Keratinocyte (primary cell): ENCODE measurements around the gene UPK1B. TPM values are rescaled to one million over a fixed set of nuclear protein-coding genes. Genes with fewer than 3 reads are reported as not detected.

ENCODE experiments used
- DNase-seq: peaks from one replicate; pipeline ENCODE4 v3.0.0-alpha.2; 2011; ENCODE audit warnings: low read depth, missing footprints, low spot score
- FAIRE-seq: peaks from 2 replicates; lab custom pipeline; 2011; peaks lifted over from hg19 to GRCh38; lab: Jason Lieb, UNC
- H2AFZ ChIP-seq: 2 replicates; pipeline ENCODE4 v1.6.0; 2012; ENCODE audit warnings: low read length, control low read depth, inconsistent platforms; ENCODE audit not compliant: control insufficient read depth
- H3K27ac ChIP-seq: 2 replicates; pipeline ENCODE4 v1.5.1; 2011; ENCODE audit warnings: low read length; ENCODE audit not compliant: control insufficient read depth, insufficient read depth
- H3K27me3 ChIP-seq: 3 replicates; pipeline ENCODE4 v1.6.0; 2011; ENCODE audit warnings: low read length; ENCODE audit not compliant: control insufficient read depth, insufficient read depth; ENCODE audit errors: extremely low read depth
- H3K36me3 ChIP-seq, 2 experiments: 2 replicates in 1 of 2; 3 replicates in 1 of 2; pipeline ENCODE4 v1.5.1; 2011; ENCODE audit warnings: low read length in 2 of 2, mild to moderate bottlenecking in 1 of 2; ENCODE audit not compliant: control insufficient read depth in 2 of 2, insufficient read depth in 2 of 2; ENCODE audit errors: extremely low read depth in 1 of 2
- H3K4me1 ChIP-seq: 3 replicates; pipeline ENCODE4 v1.5.1; 2011; ENCODE audit warnings: low read length; ENCODE audit not compliant: control insufficient read depth, insufficient read depth; ENCODE audit errors: extremely low read depth
- H3K4me2 ChIP-seq: 3 replicates; pipeline ENCODE4 v1.6.0; 2011; ENCODE audit warnings: low read depth, low read length; ENCODE audit not compliant: control insufficient read depth, insufficient read depth; ENCODE audit errors: extremely low read depth
- H3K4me3 ChIP-seq, 3 experiments: fragments of 200-600 bp in 1 of 3; sonication (generic) in 1 of 3; 2 replicates in 2 of 3; 3 replicates in 1 of 3; pipeline ENCODE4 v1.5.1; 2011 to 2016; ENCODE audit warnings: low read length in 3 of 3, mild to moderate bottlenecking in 3 of 3, control low read depth in 2 of 3, inconsistent platforms in 1 of 3, low read depth in 1 of 3, mixed read lengths in 1 of 3, mixed run types in 1 of 3, moderate library complexity in 1 of 3; ENCODE audit not compliant: control insufficient read depth in 2 of 3, insufficient read depth in 2 of 3; ENCODE audit errors: extremely low read depth in 1 of 3
- H3K79me2 ChIP-seq: 2 replicates; pipeline ENCODE4 v1.6.0; 2012; ENCODE audit warnings: low read length; ENCODE audit not compliant: control insufficient read depth, insufficient read depth
- H3K9ac ChIP-seq: 3 replicates; pipeline ENCODE4 v1.6.0; 2011; ENCODE audit warnings: low read length; ENCODE audit not compliant: control insufficient read depth, insufficient read depth; ENCODE audit errors: extremely low read depth
- H3K9me1 ChIP-seq: 3 replicates; pipeline ENCODE4 v1.6.0; 2011; ENCODE audit warnings: low read length; ENCODE audit not compliant: control insufficient read depth, insufficient read depth; ENCODE audit errors: extremely low read depth
- H3K9me3 ChIP-seq: 2 replicates; pipeline ENCODE4 v1.5.1; 2012; ENCODE audit warnings: low read depth, low read length; ENCODE audit not compliant: control insufficient read depth
- H4K20me1 ChIP-seq: 3 replicates; pipeline ENCODE4 v1.6.0; 2011; ENCODE audit warnings: low read length; ENCODE audit not compliant: control insufficient read depth, insufficient read depth; ENCODE audit errors: extremely low read depth
- EZH2 ChIP-seq: IDR thresholded peaks from one replicate; pipeline ENCODE4 v1.6.1; 2012; ENCODE audit warnings: inconsistent platforms, mild to moderate bottlenecking, low read length, moderate library complexity
- dilution Hi-C: fragments of 300-500 bp; cut with MboI; formaldehyde crosslinking; loops from one replicate; pipeline ENCODE4 v1.7.0; 2020; ENCODE audit warnings: low sequenced_read_pairs; ENCODE audit not compliant: extremely low pct_ligation_motif_present
- polyA plus RNA-seq, 5 experiments: library from polyadenylated mRNA; depleted of rRNA in 3 of 5; stranded (reverse) in 3 of 5; stranded (forward) in 1 of 5; unstranded in 1 of 5; fragments of >200 nt; gene quantifications; 1 replicate in 1 of 5; 2 replicates in 3 of 5; 3 replicates in 1 of 5; pipeline versions ENCODE4 v1.2.1 to v1.2.3, GENCODE V29; 2011 to 2012; ENCODE audit warnings: missing spikeins in 2 of 5, low read depth in 1 of 5, low replicate concordance in 1 of 5
- TF ChIP-seq, protein P1 (sequence below), 3 experiments: IDR thresholded peaks in 1 of 3; conservative IDR thresholded peaks in 1 of 3; optimal IDR thresholded peaks in 1 of 3; 2 replicates in 2 of 3; 3 replicates in 1 of 3; pipeline versions ENCODE3 to v1.5.1; 2011; ENCODE audit warnings: low read length in 3 of 3, mild to moderate bottlenecking in 3 of 3, moderate library complexity in 2 of 3, control low read depth in 1 of 3, inconsistent platforms in 1 of 3; ENCODE audit not compliant: insufficient read depth in 2 of 3; ENCODE audit errors: extremely low read depth in 1 of 3

Gene UPK1B
- polyA plus RNA-seq, 1 donor (not counting 4 experiments of a cell fraction or from before 2014, with no cell fraction given): 54.6 TPM

DNA sequence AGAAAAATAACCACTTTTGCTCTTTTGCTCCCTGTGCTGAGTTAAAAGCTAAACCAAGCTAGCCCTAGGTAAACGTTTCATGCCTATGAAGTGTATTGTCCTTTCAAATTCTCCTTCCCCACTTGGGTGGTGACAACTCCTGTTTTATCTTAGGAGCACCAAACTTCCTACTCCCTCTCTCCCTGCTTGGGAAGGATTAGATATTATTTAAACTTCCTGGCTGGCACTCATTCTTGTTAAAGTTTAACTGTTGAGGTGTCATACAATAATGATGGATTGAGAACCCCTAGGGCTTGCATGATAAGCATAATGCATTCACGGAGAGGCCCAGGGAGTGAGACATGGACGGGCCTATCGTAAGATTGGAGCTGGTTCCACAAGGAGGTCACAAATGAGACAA lies 37.8 kb downstream of the UPK1B start:
- Histone ChIP-seq H3K4me2 (no peak overlapping the region), H3K27ac (no peak overlapping the region), H3K9me1 (no peaks in the 10 kb centered on the region), H3K9ac (no peak overlapping the region), H3K79me2 (no peaks in the 10 kb centered on the region), H3K9me3 (no peaks in the 10 kb centered on the region), H3K27me3 (no peaks in the 10 kb centered on the region), H3K4me1 (peaks cover 18% of the 10 kb centered on the region), H3K36me3 (peaks cover 11 to 28% of the 10 kb centered on the region in 2 experiments), H2AFZ (no peak overlapping the region), H4K20me1 (no peaks in the 10 kb centered on the region), H3K4me3 (no peak overlapping the region)
- no peak for DNase-seq
- no peak for TF ChIP-seq EZH2
- TF ChIP-seq, protein P1, sequence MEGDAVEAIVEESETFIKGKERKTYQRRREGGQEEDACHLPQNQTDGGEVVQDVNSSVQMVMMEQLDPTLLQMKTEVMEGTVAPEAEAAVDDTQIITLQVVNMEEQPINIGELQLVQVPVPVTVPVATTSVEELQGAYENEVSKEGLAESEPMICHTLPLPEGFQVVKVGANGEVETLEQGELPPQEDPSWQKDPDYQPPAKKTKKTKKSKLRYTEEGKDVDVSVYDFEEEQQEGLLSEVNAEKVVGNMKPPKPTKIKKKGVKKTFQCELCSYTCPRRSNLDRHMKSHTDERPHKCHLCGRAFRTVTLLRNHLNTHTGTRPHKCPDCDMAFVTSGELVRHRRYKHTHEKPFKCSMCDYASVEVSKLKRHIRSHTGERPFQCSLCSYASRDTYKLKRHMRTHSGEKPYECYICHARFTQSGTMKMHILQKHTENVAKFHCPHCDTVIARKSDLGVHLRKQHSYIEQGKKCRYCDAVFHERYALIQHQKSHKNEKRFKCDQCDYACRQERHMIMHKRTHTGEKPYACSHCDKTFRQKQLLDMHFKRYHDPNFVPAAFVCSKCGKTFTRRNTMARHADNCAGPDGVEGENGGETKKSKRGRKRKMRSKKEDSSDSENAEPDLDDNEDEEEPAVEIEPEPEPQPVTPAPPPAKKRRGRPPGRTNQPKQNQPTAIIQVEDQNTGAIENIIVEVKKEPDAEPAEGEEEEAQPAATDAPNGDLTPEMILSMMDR (optimal IDR thresholded peaks at IDR 0.05 in 1 of 3, IDR thresholded peaks at IDR 0.05 in 1 of 3, conservative IDR thresholded peaks at IDR 0.05 in 1 of 3; ENCODE audit: extremely low read depth in 1 of 3, insufficient read depth in 2 of 3, low read length in 3 of 3): no peak
- no peak for FAIRE-seq
- dilution Hi-C loops: no loop called here

DNA sequence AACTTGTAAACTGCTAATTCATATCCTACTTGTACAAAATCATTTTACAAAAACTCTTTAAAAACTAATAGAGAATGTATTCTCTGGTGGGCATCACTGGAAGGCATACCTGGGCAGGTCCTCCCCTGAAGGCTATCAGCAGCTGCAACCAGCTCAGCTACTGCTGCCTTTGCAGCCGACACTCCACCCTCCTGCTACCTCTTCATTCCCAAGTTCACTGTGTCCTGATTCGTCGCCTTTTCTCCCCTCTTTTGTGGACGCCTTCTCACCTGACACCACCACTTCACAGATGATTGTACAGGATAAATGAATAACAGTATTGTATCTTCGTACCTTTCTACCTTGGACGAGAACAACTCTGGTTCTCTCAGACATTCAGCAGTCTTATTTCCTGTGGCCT lies 38.4 kb downstream of the UPK1B start:
- TF ChIP-seq, protein P1 (optimal IDR thresholded peaks at IDR 0.05 in 1 of 3, IDR thresholded peaks at IDR 0.05 in 1 of 3, conservative IDR thresholded peaks at IDR 0.05 in 1 of 3; ENCODE audit: extremely low read depth in 1 of 3, insufficient read depth in 2 of 3, low read length in 3 of 3): no peak
- TF ChIP-seq EZH2: no peak
- H3K9me3 ChIP-seq: no peaks in the 10 kb centered on the region
- no peak overlapping the region for H3K27ac ChIP-seq
- H3K4me2 ChIP-seq: no peak overlapping the region
- H3K4me3 ChIP-seq: no peak overlapping the region
- peaks cover 11 to 30% of the 10 kb centered on the region in 2 experiments for H3K36me3 ChIP-seq
- no peak overlapping the region for H2AFZ ChIP-seq
- no peaks in the 10 kb centered on the region for H3K79me2 ChIP-seq
- H3K4me1 ChIP-seq: peaks cover 12% of the 10 kb centered on the region
- H3K27me3 ChIP-seq: no peaks in the 10 kb centered on the region
- DNase-seq (no peak), FAIRE-seq (no peak)
- no peaks in the 10 kb centered on the region for H3K9me1 ChIP-seq
- H4K20me1 ChIP-seq: no peaks in the 10 kb centered on the region
- H3K9ac ChIP-seq: no peak overlapping the region
- dilution Hi-C loops: no loop called here
